OCI-LY1 (cell line): ENCODE results near the gene ASAP3.

Source experiments
- H2AFZ ChIP-seq: fragments of 200-600 bp; sonication (generic), shearing (Covaris generic); 2 replicates; pipeline ENCODE4 v1.6.0; 2014; ENCODE audit warnings: antibody characterized with exemption, mild to moderate bottlenecking, low read length
- H3F3A ChIP-seq: fragments of 200-600 bp; sonication (generic), shearing (Covaris generic); 2 replicates; pipeline ENCODE4 v1.6.0; 2014; ENCODE audit warnings: mild to moderate bottlenecking, antibody characterized with exemption, low read length, moderate library complexity; ENCODE audit not compliant: insufficient read depth
- H3K27ac ChIP-seq: fragments of 200-600 bp; sonication (generic); 2 replicates; pipeline ENCODE4 v1.5.1; 2014; ENCODE audit warnings: low read length, mixed run types, mild to moderate bottlenecking, low read depth; ENCODE audit not compliant: poor library complexity, severe bottlenecking
- H3K27me3 ChIP-seq: fragments of 200-600 bp; sonication (generic); 2 replicates; pipeline ENCODE4 v1.6.0; 2014; ENCODE audit warnings: antibody characterized with exemption, mild to moderate bottlenecking, low read length, moderate library complexity; ENCODE audit not compliant: insufficient read depth
- H3K36me3 ChIP-seq: fragments of 200-600 bp; sonication (generic); 2 replicates; pipeline ENCODE4 v1.6.1; 2014; ENCODE audit warnings: mild to moderate bottlenecking, antibody characterized with exemption, low read length, moderate library complexity, mixed read lengths; ENCODE audit not compliant: insufficient read depth
- H3K4me1 ChIP-seq: fragments of 200-600 bp; sonication (generic); 2 replicates; pipeline ENCODE4 v1.5.1; 2014; ENCODE audit warnings: mild to moderate bottlenecking, low read length, moderate library complexity; ENCODE audit not compliant: insufficient read depth, severe bottlenecking
- H3K4me2 ChIP-seq: fragments of 200-600 bp; sonication (generic), shearing (Covaris generic); 2 replicates; pipeline ENCODE4 v1.6.1; 2014; ENCODE audit warnings: low read length
- H3K4me3 ChIP-seq: fragments of 200-600 bp; sonication (generic); 2 replicates; pipeline ENCODE4 v1.5.1; 2014; ENCODE audit warnings: low read length, low read depth, mild to moderate bottlenecking, mixed read lengths; ENCODE audit not compliant: poor library complexity, severe bottlenecking
- H3K79me2 ChIP-seq: fragments of 200-600 bp; shearing (Covaris generic); 2 replicates; pipeline ENCODE4 v1.6.1; 2016; ENCODE audit warnings: mixed run types, low read length, mixed read lengths; ENCODE audit not compliant: insufficient read depth
- H3K9ac ChIP-seq: fragments of 200-600 bp; sonication (generic), shearing (Covaris generic); 2 replicates; pipeline ENCODE4 v1.6.1; 2014; ENCODE audit warnings: mild to moderate bottlenecking, low read length, mixed read lengths
- H3K9me2 ChIP-seq: fragments of 200-600 bp; sonication (generic), shearing (Covaris generic); 2 replicates; pipeline ENCODE4 v1.6.1; 2014; ENCODE audit warnings: low read depth, mild to moderate bottlenecking, low read length, mixed read lengths
- H3K9me3 ChIP-seq: fragments of 200-600 bp; shearing (Covaris generic); 2 replicates; pipeline ENCODE4 v1.6.1; 2014; ENCODE audit warnings: low read length, mixed read lengths
- H4K20me1 ChIP-seq: fragments of 200-600 bp; sonication (generic), shearing (Covaris generic); 2 replicates; pipeline ENCODE4 v1.6.0; 2016; ENCODE audit warnings: mild to moderate bottlenecking, low read length; ENCODE audit not compliant: insufficient read depth
- EZH2 ChIP-seq: fragments of 200-600 bp; sonication (generic), shearing (Covaris generic); IDR thresholded peaks from 2 replicates; pipeline ENCODE4 v1.8.0; 2017; ENCODE audit warnings: borderline replicate concordance, mixed run types, mild to moderate bottlenecking, antibody characterized with exemption, low read length, moderate library complexity, mixed read lengths
- TF ChIP-seq, protein P1 (sequence below): fragments of 200-600 bp; sonication (generic), shearing (Covaris generic); IDR thresholded peaks from 2 replicates; pipeline ENCODE4 v1.5.1; 2017; ENCODE audit warnings: mild to moderate bottlenecking, antibody characterized with exemption, low read length, moderate library complexity, mixed read lengths

Gene ASAP3

DNA sequence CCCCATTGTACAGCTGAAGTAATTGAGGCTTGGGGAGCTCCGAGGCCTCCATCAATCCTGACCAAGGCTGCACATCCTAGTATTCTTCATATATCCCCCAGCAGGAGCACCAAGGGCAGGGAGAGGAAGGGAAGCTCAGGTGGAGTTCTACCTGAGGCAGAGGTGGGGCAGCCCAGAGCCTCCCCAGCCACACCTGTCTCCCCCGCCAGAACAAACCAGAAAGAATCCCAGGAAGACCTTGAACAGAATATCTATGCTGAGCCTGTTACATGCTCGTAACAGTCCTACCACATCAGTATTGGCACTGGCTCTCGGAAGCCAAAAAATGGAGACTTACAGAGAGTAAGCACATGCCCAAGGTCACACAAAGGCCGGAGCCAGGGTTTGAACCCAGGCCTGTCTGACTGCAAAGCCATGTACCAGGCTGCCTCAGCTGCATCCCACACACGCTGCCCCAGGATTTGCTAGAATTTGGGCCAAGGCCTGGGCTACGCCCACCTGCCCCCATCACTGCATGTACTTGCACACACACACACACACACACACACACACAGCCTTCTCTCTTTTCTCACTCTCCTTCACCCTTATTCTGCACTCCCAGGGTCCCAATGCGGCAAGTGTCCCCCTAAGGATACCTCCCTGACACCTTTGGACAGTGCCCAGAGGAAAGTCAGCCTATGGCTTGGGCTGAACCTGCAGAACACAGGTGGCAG lies 42.5 kb upstream of the ASAP3 start:
- H3K9me3 ChIP-seq: no peaks in the 10 kb centered on the region
- peaks cover 46% of the 10 kb centered on the region for H3K36me3 ChIP-seq
- no peaks in the 10 kb centered on the region for H4K20me1 ChIP-seq
- no peak overlapping the region for H2AFZ ChIP-seq
- no peak for TF ChIP-seq EZH2
- TF ChIP-seq, protein P1, sequence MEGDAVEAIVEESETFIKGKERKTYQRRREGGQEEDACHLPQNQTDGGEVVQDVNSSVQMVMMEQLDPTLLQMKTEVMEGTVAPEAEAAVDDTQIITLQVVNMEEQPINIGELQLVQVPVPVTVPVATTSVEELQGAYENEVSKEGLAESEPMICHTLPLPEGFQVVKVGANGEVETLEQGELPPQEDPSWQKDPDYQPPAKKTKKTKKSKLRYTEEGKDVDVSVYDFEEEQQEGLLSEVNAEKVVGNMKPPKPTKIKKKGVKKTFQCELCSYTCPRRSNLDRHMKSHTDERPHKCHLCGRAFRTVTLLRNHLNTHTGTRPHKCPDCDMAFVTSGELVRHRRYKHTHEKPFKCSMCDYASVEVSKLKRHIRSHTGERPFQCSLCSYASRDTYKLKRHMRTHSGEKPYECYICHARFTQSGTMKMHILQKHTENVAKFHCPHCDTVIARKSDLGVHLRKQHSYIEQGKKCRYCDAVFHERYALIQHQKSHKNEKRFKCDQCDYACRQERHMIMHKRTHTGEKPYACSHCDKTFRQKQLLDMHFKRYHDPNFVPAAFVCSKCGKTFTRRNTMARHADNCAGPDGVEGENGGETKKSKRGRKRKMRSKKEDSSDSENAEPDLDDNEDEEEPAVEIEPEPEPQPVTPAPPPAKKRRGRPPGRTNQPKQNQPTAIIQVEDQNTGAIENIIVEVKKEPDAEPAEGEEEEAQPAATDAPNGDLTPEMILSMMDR: no peak
- H3K4me2 ChIP-seq: peak overlapping the region; percentile 97
- H3K9ac ChIP-seq: peak overlapping the region; percentile 97
- H3K9me2 ChIP-seq: no peaks in the 10 kb centered on the region
- peak overlapping the region; percentile 91 for H3K4me3 ChIP-seq
- H3K27me3 ChIP-seq: no peaks in the 10 kb centered on the region
- peak overlapping the region; percentile 91 for H3K27ac ChIP-seq
- no peaks in the 10 kb centered on the region; the same call in 1 of the 2 replicates for H3F3A ChIP-seq
- peaks cover 41% of the 10 kb centered on the region for H3K79me2 ChIP-seq
- H3K4me1 ChIP-seq: peaks cover 60% of the 10 kb centered on the region

DNA sequence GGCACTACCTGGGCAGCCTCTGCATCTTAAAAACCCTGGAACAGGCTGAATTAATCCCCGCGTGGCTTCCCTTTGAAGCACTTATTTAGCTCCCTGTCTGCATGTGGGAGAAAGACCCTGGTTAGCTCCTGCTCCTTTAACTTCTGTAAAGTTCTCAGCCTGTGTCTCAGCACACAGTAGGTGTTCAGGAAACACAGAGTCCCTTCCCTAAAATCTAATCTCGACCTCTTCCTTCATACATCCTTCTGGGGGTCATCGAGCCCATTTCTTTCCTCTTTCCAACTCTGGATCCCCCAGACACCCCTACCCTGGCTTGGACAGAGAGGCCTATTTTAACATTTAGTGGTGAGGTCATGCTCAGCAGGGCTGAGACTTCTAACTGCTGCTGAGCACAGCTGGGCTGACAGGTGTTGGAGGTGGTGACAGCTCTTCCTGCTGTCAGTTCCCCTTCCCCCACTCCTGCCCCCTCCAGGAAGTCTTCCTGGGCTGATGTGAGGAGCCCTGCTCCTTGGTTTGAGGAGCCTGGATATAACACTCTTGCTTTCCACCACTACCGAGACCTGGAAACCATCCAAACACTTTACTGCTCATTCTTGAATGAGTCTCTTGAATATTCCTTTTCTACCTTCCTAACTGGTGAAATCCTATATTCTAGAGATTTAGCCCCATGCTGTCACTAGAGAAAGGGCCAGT lies 41.7 kb upstream of the ASAP3 start:
- Histone ChIP-seq H3K4me3 (peak overlapping the region; percentile 91), H3K27ac (peak overlapping the region; percentile 91)

DNA sequence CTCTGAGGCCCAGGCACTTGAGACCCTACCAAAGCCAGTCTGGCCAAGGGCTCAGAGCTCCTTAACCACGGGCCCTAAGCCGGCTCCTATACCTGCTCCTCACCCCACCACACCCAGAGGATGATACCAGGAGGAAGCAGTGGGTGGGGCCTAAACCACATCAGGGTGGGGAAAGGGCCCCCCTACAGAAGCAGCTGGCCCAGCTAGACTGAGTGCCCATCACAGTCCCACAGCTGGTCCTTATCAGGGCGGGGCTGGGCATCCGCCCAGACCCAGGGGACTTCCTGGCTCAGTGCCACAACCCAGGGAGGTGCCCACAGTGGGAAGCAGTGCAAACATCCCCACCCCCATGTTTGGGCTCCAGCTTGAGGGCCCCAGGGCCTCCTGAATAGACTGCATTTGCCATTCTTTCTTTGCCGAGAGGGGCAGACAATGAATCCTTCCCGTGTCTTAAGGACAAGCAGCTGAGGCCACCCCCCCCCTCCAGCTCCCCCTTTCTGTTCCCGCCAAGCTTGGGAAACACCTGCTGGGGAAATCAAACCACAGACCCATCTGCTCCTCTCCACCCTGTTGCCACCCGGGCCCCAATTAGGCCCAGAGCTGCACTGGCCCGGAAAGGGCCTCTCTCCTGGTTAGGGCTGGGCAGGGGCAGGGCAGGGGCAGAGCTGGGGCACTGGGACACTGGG lies 40.9 kb upstream of the ASAP3 start:
- no peaks in the 10 kb centered on the region for H3K27me3 ChIP-seq
- H3K4me2 ChIP-seq: peak overlapping the region; percentile 97
- peak overlapping the region; percentile 97 for H3K9ac ChIP-seq
- no peak for TF ChIP-seq EZH2
- TF ChIP-seq, protein P1: no peak
- peaks cover 35% of the 10 kb centered on the region for H3K79me2 ChIP-seq
- H3K27ac ChIP-seq: peak overlapping the region; percentile 91
- peak overlapping the region; percentile 91 for H3K4me3 ChIP-seq
- H3F3A ChIP-seq: no peaks in the 10 kb centered on the region; the same call in 1 of the 2 replicates
- no peaks in the 10 kb centered on the region for H3K9me3 ChIP-seq
- no peaks in the 10 kb centered on the region for H3K9me2 ChIP-seq
- H3K36me3 ChIP-seq: peaks cover 62% of the 10 kb centered on the region
- no peaks in the 10 kb centered on the region for H4K20me1 ChIP-seq
- H2AFZ ChIP-seq: no peak overlapping the region
- peaks cover 57% of the 10 kb centered on the region for H3K4me1 ChIP-seq

More for the DNA sequence above, 41.7 kb upstream of the ASAP3 start:
- H3K79me2 ChIP-seq: peaks cover 41% of the 10 kb centered on the region
- peaks cover 57% of the 10 kb centered on the region for H3K4me1 ChIP-seq
- H3K9me3 ChIP-seq: no peaks in the 10 kb centered on the region
- no peaks in the 10 kb centered on the region for H3K27me3 ChIP-seq
- H2AFZ ChIP-seq: no peak overlapping the region
- peak overlapping the region; percentile 97 for H3K9ac ChIP-seq
- peaks cover 54% of the 10 kb centered on the region for H3K36me3 ChIP-seq
- H3K4me2 ChIP-seq: peak overlapping the region; percentile 97
- no peaks in the 10 kb centered on the region; the same call in 1 of the 2 replicates for H3F3A ChIP-seq
- TF ChIP-seq EZH2: no peak
- TF ChIP-seq, protein P1: no peak
- no peaks in the 10 kb centered on the region for H4K20me1 ChIP-seq
- H3K9me2 ChIP-seq: no peaks in the 10 kb centered on the region
